Testis (tissue), 3 donors: Measurements from ENCODE around the gene TBC1D22A. TPM values are rescaled to one million over a fixed set of nuclear protein-coding genes. Genes with fewer than 3 reads are reported as not detected.

Experiments used
- DNase-seq: peaks from one replicate; pipeline ENCODE4 v3.0.0-alpha.2; 2019
- H3K27ac ChIP-seq, 2 donors: fragments of 200-600 bp; sonication (generic); one replicate each; pipeline ENCODE4 v1.5.1; 2019
- H3K27me3 ChIP-seq: fragments of 200-600 bp; sonication (generic); one replicate; pipeline ENCODE4 v1.5.1; 2019
- H3K36me3 ChIP-seq: fragments of 200-600 bp; sonication (generic); one replicate; pipeline ENCODE4 v1.5.1; 2017; ENCODE audit warnings: low read depth; ENCODE audit errors: missing control alignments
- H3K4me1 ChIP-seq: fragments of 200-600 bp; sonication (generic); one replicate; pipeline ENCODE4 v1.5.1; 2019
- H3K4me3 ChIP-seq, 2 donors: fragments of 200-600 bp; sonication (generic); one replicate each; pipeline ENCODE4 v1.5.1; 2017 to 2019
- H3K9me3 ChIP-seq: fragments of 200-600 bp; sonication (generic); one replicate; pipeline ENCODE4 v1.5.1; 2017
- CTCF ChIP-seq, 3 experiments: fragments of 450-650 bp in 2 of 3; fragments of 200-600 bp in 1 of 3; sonication (generic) in 1 of 3; IDR thresholded peaks; one replicate each; pipeline ENCODE4 v1.5.1; 2016 to 2019; ENCODE audit warnings: antibody characterized with exemption in 3 of 3, mild to moderate bottlenecking in 2 of 3, moderate library complexity in 1 of 3
- POLR2A ChIP-seq: fragments of 450-650 bp; IDR thresholded peaks from one replicate; pipeline ENCODE4 v1.6.1; 2017; ENCODE audit warnings: antibody characterized with exemption, mild to moderate bottlenecking, moderate library complexity
- WGBS, 2 donors: methylation state at CpG; one replicate each; pipeline ENCODE4 v1.1.5; 2018; 5-methylcytosine and 5-hydroxymethylcytosine counted together
- intact Hi-C: fragments of 100-400 bp; cut with DNase I; formaldehyde crosslinking; loops from one replicate; pipeline ENCODE4 v1.15.1; 2023; ENCODE audit warnings: low total_unique reads
- polyA plus RNA-seq: library from polyadenylated mRNA; stranded (reverse); fragments of 350-450 nt; fragmentation: Illumina TruSeq; extraction: RNeasy Lipid Tissue Mini Kit (QIAGEN cat#74804); gene quantifications from one replicate; pipeline ENCODE4 v1.2.3, GENCODE V29; 2014; ENCODE audit warnings: low read depth, low replicate concordance; ENCODE audit not compliant: insufficient read depth
- total RNA-seq, 2 donors: library from RNA; depleted of rRNA; stranded (reverse); fragments of >200 nt; gene quantifications; one replicate each; pipeline ENCODE4 v1.2.3, GENCODE V29; 2016

The TBC1D22A gene
- total and polyA plus RNA-seq, 3 donors from 2014 or later = 16.6 to 32.8 (median 28.5) TPM

GRCh38 chr22:47065756-47066615 lies 303.5 kb downstream of the TBC1D22A start:
- no peaks in the 10 kb centered on the region for H3K9me3 ChIP-seq
- intact Hi-C loops = no loop called here
- H3K27me3 ChIP-seq = no peaks in the 10 kb centered on the region
- H3K4me3 ChIP-seq = no peak overlapping the region
- H3K4me1 ChIP-seq = no peaks in the 10 kb centered on the region
- no peaks in the 10 kb centered on the region for H3K36me3 ChIP-seq
- TF ChIP-seq CTCF (IDR thresholded peaks at IDR 0.05) (no peak), POLR2A (no peak)
- DNase-seq = no peak
- WGBS, 2 donors = 88 to 92% methylated on average over 19 to 26 of the region's 26 CpGs
- no peak overlapping the region for H3K27ac ChIP-seq

GRCh38 chr22:47066616-47066905 lies 304.1 kb downstream of the TBC1D22A start:
- H3K27ac ChIP-seq = no peak overlapping the region
- no peaks in the 10 kb centered on the region for H3K27me3 ChIP-seq
- WGBS, 2 donors = 95% methylated on average over 6 to 7 of the region's 7 CpGs
- H3K4me3 ChIP-seq = no peak overlapping the region
- no peaks in the 10 kb centered on the region for H3K4me1 ChIP-seq
- no peaks in the 10 kb centered on the region for H3K36me3 ChIP-seq
- no peak for DNase-seq
- no peak for TF ChIP-seq CTCF (IDR thresholded peaks at IDR 0.05)
- TF ChIP-seq POLR2A = no peak
- intact Hi-C loops = no loop called here
- no peaks in the 10 kb centered on the region for H3K9me3 ChIP-seq

- no peak for DNase-seq
- 89 to 91% methylated on average over 13 of the region's 13 CpGs for WGBS, 2 donors
- Histone ChIP-seq H3K27me3 (no peaks in the 10 kb centered on the region), H3K4me1 (no peaks in the 10 kb centered on the region), H3K4me3 (no peak overlapping the region), H3K9me3 (no peaks in the 10 kb centered on the region), H3K36me3 (no peaks in the 10 kb centered on the region), H3K27ac (no peak overlapping the region)
- no peak for TF ChIP-seq CTCF (IDR thresholded peaks at IDR 0.05)
- no peak for TF ChIP-seq POLR2A
- intact Hi-C loops = no loop called here
Measured at GRCh38 chr22:47067321-47067890, 305.0 kb downstream of the TBC1D22A start.

- intact Hi-C loops = no loop called here
- TF ChIP-seq CTCF (IDR thresholded peaks at IDR 0.05) (no peak), POLR2A (no peak)
- Histone ChIP-seq H3K4me1 (no peaks in the 10 kb centered on the region), H3K27me3 (no peaks in the 10 kb centered on the region), H3K36me3 (no peaks in the 10 kb centered on the region), H3K4me3 (no peak overlapping the region), H3K27ac (no peak overlapping the region), H3K9me3 (no peaks in the 10 kb centered on the region)
- DNase-seq = no peak
- WGBS, 2 donors = 96% methylated on average over 5 to 14 of the region's 14 CpGs
Measured at GRCh38 chr22:47067911-47068625, 305.6 kb downstream of the TBC1D22A start.
